Ovary (tissue), 9 donors: ENCODE measurements around the gene CDYL2. TPM values are rescaled to one million over a fixed set of nuclear protein-coding genes. Genes with fewer than 3 reads are reported as not detected.

Source experiments
- DNase-seq, 5 donors: peaks; one replicate each; pipeline ENCODE4 v3.0.0-alpha.2; 2019 to 2020
- H3K27ac ChIP-seq, 2 donors: fragments of 200-600 bp; one replicate each; pipeline versions ENCODE4 v1.5.1 to v1.8.0; 2019 to 2022
- H3K27me3 ChIP-seq: fragments of 200-600 bp; one replicate; pipeline ENCODE4 v1.8.0; 2022
- H3K36me3 ChIP-seq: fragments of 200-600 bp; sonication (generic); one replicate; pipeline ENCODE4 v1.5.1; 2019
- H3K4me1 ChIP-seq: one replicate; pipeline ENCODE4 v1.8.1; 2013; ENCODE audit warnings: mild to moderate bottlenecking, moderate library complexity; ENCODE audit not compliant: insufficient read depth
- H3K4me3 ChIP-seq: fragments of 200-600 bp; sonication (generic); one replicate; pipeline ENCODE4 v1.5.1; 2017
- H3K9me3 ChIP-seq, 2 donors: fragments of 200-600 bp in 1 of 2; sonication (generic) in 1 of 2; one replicate each; pipeline versions ENCODE4 v1.5.1 to v1.8.1; 2013 to 2019; ENCODE audit warnings: mild to moderate bottlenecking in 1 of 2, moderate library complexity in 1 of 2
- CTCF ChIP-seq, 3 donors: fragments of 450-650 bp in 2 of 3; fragments of 200-600 bp in 1 of 3; IDR thresholded peaks; one replicate each; pipeline versions ENCODE4 v1.5.1 to v1.8.0; 2016 to 2022; ENCODE audit warnings: antibody characterized with exemption in 3 of 3, mild to moderate bottlenecking in 1 of 3
- EP300 ChIP-seq: sonication (generic); formaldehyde crosslinking; IDR thresholded peaks from one replicate; pipeline ENCODE4 v1.6.1; 2017; ENCODE audit warnings: antibody characterized with exemption
- POLR2A ChIP-seq: fragments of 450-650 bp; IDR thresholded peaks from one replicate; pipeline ENCODE4 v1.6.1; 2017; ENCODE audit warnings: antibody characterized with exemption, mild to moderate bottlenecking, moderate library complexity
- WGBS, 3 donors: extraction: QIAGEN DNeasy Blood & Tissue Kit in 1 of 3; methylation state at CpG; one replicate each; pipeline versions ENCODE4 v1.1.5 to v1.1.7; 2013 to 2017; 5-methylcytosine and 5-hydroxymethylcytosine counted together
- intact Hi-C, 4 donors: fragments of 100-400 bp; cut with DNase I; formaldehyde crosslinking; loops; one replicate each; pipeline versions ENCODE4 v1.11.0 to v1.15.1; 2022 to 2023
- polyA plus RNA-seq, 2 donors: library from polyadenylated mRNA; stranded (reverse); fragments of 200-250 nt in 1 of 2; fragments of 350-450 nt in 1 of 2; fragmentation: Illumina TruSeq in 1 of 2; extraction: RNeasy Lipid Tissue Mini Kit (QIAGEN cat#74804) in 1 of 2; gene quantifications; one replicate each; pipeline ENCODE4 v1.2.3, GENCODE V29; 2013 to 2014
- total RNA-seq, 7 donors: library from RNA; depleted of rRNA in 2 of 7; stranded (reverse); fragments of >200 nt in 2 of 7; fragmentation: NEBNext Ultra II Directional in 3 of 7; extraction: Animal tissue kit (Norgen Biotek cat#: 25700) in 3 of 7; gene quantifications; one replicate each; pipeline versions ENCODE4 v1.1.0 to v1.2.4, GENCODE V29; 2016 to 2023
- donor health status: DM: no; HTN: no; CAD: no; lungs with moderate emphysema.
- donor health status: DM: no; HTN: no; CAD: no.
- donor health status: Bipolar disorder and iron deficiency.
- donor health status: DM: yes; HTN: yes; CAD: no.
- donor health status: DM: no; HTN: no; CAD: no.
- donor health status: DM: yes; HTN: yes; CAD: no.

CDYL2 gene
- total and polyA plus RNA-seq, 9 donors, result 0.48 to 4.4 (median 1.8) TPM

DNA sequence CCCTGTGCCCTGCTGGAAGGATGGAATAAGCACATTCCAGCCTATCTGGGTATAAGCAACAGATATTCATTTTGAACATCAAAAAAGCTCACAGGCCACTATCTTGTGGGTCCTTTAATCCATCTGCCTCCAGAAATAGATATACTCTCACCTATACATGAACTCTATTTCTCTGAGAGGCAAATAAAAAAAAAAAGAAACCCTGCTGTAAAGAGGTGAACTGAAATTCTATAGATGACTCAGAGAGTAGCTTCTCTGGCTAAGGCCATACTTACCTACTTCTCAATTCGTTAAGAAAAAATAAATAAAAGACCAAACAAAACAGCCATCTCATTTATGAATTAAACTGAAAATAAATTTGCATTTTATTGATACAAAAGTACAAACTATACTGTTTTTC is 177.3 kb downstream of the CDYL2 start:
- intact Hi-C loops, result no loop called here
- WGBS, 3 donors, result 68 to 74% (median 69%) methylated on average over 1 of the region's 1 CpG
- Histone ChIP-seq H3K9me3 (no peaks in the 10 kb centered on the region), H3K4me3 (no peak overlapping the region), H3K27me3 (no peaks in the 10 kb centered on the region), H3K27ac (no peak overlapping the region), H3K4me1 (no peaks in the 10 kb centered on the region), H3K36me3 (no peaks in the 10 kb centered on the region)
- TF ChIP-seq CTCF (IDR thresholded peaks at IDR 0.05), result no peak
- TF ChIP-seq EP300, result no peak
- TF ChIP-seq POLR2A, result no peak
- DNase-seq, result no peak

GRCh38 chr16:80623376-80623775 is 181.0 kb downstream of the CDYL2 start:
- H3K27me3 ChIP-seq, result no peaks in the 10 kb centered on the region
- no peaks in the 10 kb centered on the region for H3K4me1 ChIP-seq
- H3K36me3 ChIP-seq, result no peaks in the 10 kb centered on the region
- H3K27ac ChIP-seq, result no peak overlapping the region
- WGBS, 3 donors, result 55 to 62% (median 60%) methylated on average over 4 of the region's 4 CpGs
- H3K9me3 ChIP-seq, result no peaks in the 10 kb centered on the region
- TF ChIP-seq EP300 (no peak), POLR2A (no peak), CTCF (IDR thresholded peaks at IDR 0.05) (no peak)
- no peak for DNase-seq
- intact Hi-C loops, result no loop called here
- no peak overlapping the region for H3K4me3 ChIP-seq

GRCh38 chr16:80622007-80622406 is 182.4 kb downstream of the CDYL2 start:
- H3K27ac ChIP-seq, result no peak overlapping the region
- intact Hi-C loops, result no loop called here
- H3K4me3 ChIP-seq, result no peak overlapping the region

GRCh38 chr16:80620736-80621605 is 183.4 kb downstream of the CDYL2 start:
- 81 to 84% (median 82%) methylated on average over 17 of the region's 17 CpGs for WGBS, 3 donors
- Histone ChIP-seq H3K9me3 (no peaks in the 10 kb centered on the region), H3K27me3 (no peaks in the 10 kb centered on the region), H3K36me3 (no peaks in the 10 kb centered on the region), H3K4me1 (no peaks in the 10 kb centered on the region), H3K27ac (no peak overlapping the region), H3K4me3 (no peak overlapping the region)
- TF ChIP-seq EP300 (no peak), POLR2A (no peak), CTCF (IDR thresholded peaks at IDR 0.05) (no peak)
- intact Hi-C loops, result no loop called here
- no peak for DNase-seq

More at GRCh38 chr16:80622007-80622406, 182.4 kb downstream of the CDYL2 start:
- TF ChIP-seq CTCF (IDR thresholded peaks at IDR 0.05), result no peak
- no peak for TF ChIP-seq POLR2A
- TF ChIP-seq EP300, result no peak
- Histone ChIP-seq H3K4me1 (no peaks in the 10 kb centered on the region), H3K27me3 (no peaks in the 10 kb centered on the region), H3K36me3 (no peaks in the 10 kb centered on the region), H3K9me3 (no peaks in the 10 kb centered on the region)
- DNase-seq, result no peak
- 85 to 96% (median 88%) methylated on average over 3 of the region's 3 CpGs for WGBS, 3 donors
